CD14-positive monocyte (primary cell): ENCODE data around the gene IER5L. TPM values are rescaled to one million over a fixed set of nuclear protein-coding genes. Genes with fewer than 3 reads are reported as not detected.

Experiments
- DNase-seq, 3 donors: peaks; one replicate each; pipeline ENCODE4 v3.0.0-alpha.2; 2011 to 2022
- H2AFZ ChIP-seq: 2 replicates; pipeline ENCODE4 v1.6.0; 2012; ENCODE audit warnings: mild to moderate bottlenecking, low read depth, low read length, inconsistent platforms; ENCODE audit not compliant: insufficient read depth, poor library complexity, severe bottlenecking
- H3K27ac ChIP-seq, 2 donors: 1 replicate in 1 of 2; 2 replicates in 1 of 2; pipeline ENCODE4 v1.5.1; 2012 to 2013; ENCODE audit warnings: low read length in 2 of 2, control low read depth in 1 of 2, inconsistent platforms in 1 of 2, low read depth in 1 of 2, mild to moderate bottlenecking in 1 of 2
- H3K27me3 ChIP-seq, 2 donors: one replicate each; pipeline versions ENCODE4 v1.6.0 to v1.6.1; 2011 to 2013; ENCODE audit warnings: low read length in 2 of 2; ENCODE audit not compliant: control insufficient read depth in 2 of 2, insufficient read depth in 2 of 2
- H3K36me3 ChIP-seq, 2 donors: replicated peaks in 1 of 2; 1 replicate in 1 of 2; 2 replicates in 1 of 2; pipeline versions ENCODE4 v1.5.1 to v1.6.1; 2012 to 2013; ENCODE audit warnings: low read length in 2 of 2, control low read depth in 1 of 2, inconsistent platforms in 1 of 2, mild to moderate bottlenecking in 1 of 2; ENCODE audit not compliant: insufficient read depth in 2 of 2, control insufficient read depth in 1 of 2
- H3K4me1 ChIP-seq, 2 donors: 1 replicate in 1 of 2; 2 replicates in 1 of 2; pipeline versions ENCODE4 v1.5.1 to v1.6.1; 2012 to 2013; ENCODE audit warnings: low read length in 2 of 2, control low read depth in 1 of 2, inconsistent platforms in 1 of 2, mild to moderate bottlenecking in 1 of 2, moderate library complexity in 1 of 2; ENCODE audit not compliant: insufficient read depth in 2 of 2, control insufficient read depth in 1 of 2
- H3K4me2 ChIP-seq: replicated peaks from 2 replicates; pipeline ENCODE3; 2012; ENCODE audit warnings: low read length, moderate library complexity, mild to moderate bottlenecking; ENCODE audit not compliant: poor library complexity, severe bottlenecking; ENCODE audit errors: extremely low read depth
- H3K4me3 ChIP-seq, 3 experiments: fragments of 200-600 bp in 1 of 3; sonication (generic) in 1 of 3; replicated peaks in 1 of 3; 1 replicate in 2 of 3; 2 replicates in 1 of 3; pipeline ENCODE4 v1.5.1; 2011 to 2013; ENCODE audit warnings: low read length in 3 of 3, mild to moderate bottlenecking in 3 of 3, control low read depth in 2 of 3, low read depth in 2 of 3, inconsistent platforms in 1 of 3, moderate library complexity in 1 of 3
- H3K79me2 ChIP-seq: 2 replicates; pipeline ENCODE4 v1.6.0; 2012; ENCODE audit warnings: mild to moderate bottlenecking, control low read depth, inconsistent platforms, low read length, moderate library complexity; ENCODE audit not compliant: insufficient read depth
- H3K9ac ChIP-seq: 2 replicates; pipeline ENCODE4 v1.6.0; 2017; ENCODE audit warnings: low read length, mild to moderate bottlenecking; ENCODE audit not compliant: insufficient read depth, poor library complexity, severe bottlenecking
- H3K9me3 ChIP-seq, 2 donors: replicated peaks in 1 of 2; 1 replicate in 1 of 2; 2 replicates in 1 of 2; pipeline versions ENCODE4 v1.5.1 to v1.6.1; 2012 to 2013; ENCODE audit warnings: low read length in 2 of 2, control low read depth in 1 of 2; ENCODE audit not compliant: control insufficient read depth in 1 of 2, insufficient read depth in 1 of 2
- H4K20me1 ChIP-seq: 2 replicates; pipeline ENCODE4 v1.6.0; 2012; ENCODE audit warnings: mild to moderate bottlenecking, low read length, control low read depth, moderate library complexity; ENCODE audit not compliant: insufficient read depth
- H3K27ac Mint-ChIP-seq, 7 donors: one replicate each; pipeline ENCODE4 v1.8.0; 2020; ENCODE audit warnings: mild to moderate bottlenecking in 7 of 7, mixed read lengths in 7 of 7, moderate library complexity in 6 of 7, inconsistent platforms in 2 of 7
- H3K27me3 Mint-ChIP-seq, 3 donors: one replicate each; pipeline ENCODE4 v1.8.0; 2021 to 2022; ENCODE audit warnings: low read depth in 3 of 3, mild to moderate bottlenecking in 3 of 3, mixed read lengths in 3 of 3, moderate library complexity in 3 of 3, inconsistent platforms in 1 of 3
- H3K36me3 Mint-ChIP-seq, 2 donors: one replicate each; pipeline ENCODE4 v1.8.0; 2020; ENCODE audit warnings: mixed read lengths in 2 of 2, inconsistent platforms in 1 of 2, mild to moderate bottlenecking in 1 of 2
- H3K4me1 Mint-ChIP-seq: one replicate; pipeline ENCODE4 v1.8.0; 2020; ENCODE audit warnings: mild to moderate bottlenecking, mixed read lengths
- H3K4me3 Mint-ChIP-seq, 2 donors: one replicate each; pipeline ENCODE4 v1.8.0; 2020; ENCODE audit warnings: mild to moderate bottlenecking in 2 of 2, mixed read lengths in 2 of 2, moderate library complexity in 1 of 2
- H3K9me3 Mint-ChIP-seq, 7 donors: one replicate each; pipeline ENCODE4 v1.8.0; 2020 to 2022; ENCODE audit warnings: mixed read lengths in 7 of 7, mild to moderate bottlenecking in 6 of 7, moderate library complexity in 6 of 7, inconsistent platforms in 2 of 7
- WGBS: methylation state at CpG from one replicate; pipeline ENCODE4 v1.1.5; 2013; ENCODE audit warnings: missing lambda C conversion rate; ENCODE audit not compliant: insufficient coverage; 5-methylcytosine and 5-hydroxymethylcytosine counted together
- intact Hi-C, 2 donors: fragments of 100-400 bp; cut with micrococcal nuclease; formaldehyde crosslinking; loops; one replicate each; pipeline versions ENCODE4 v1.15.0 to v1.15.1; 2023
- polyA plus RNA-seq, 3 donors: library from polyadenylated mRNA; depleted of rRNA in 1 of 3; unstranded in 2 of 3; stranded (reverse) in 1 of 3; fragments of 300-500 nt in 2 of 3; fragments of >200 nt in 1 of 3; fragmentation: Illumina TruSeq in 2 of 3; gene quantifications; 1 replicate in 2 of 3; 2 replicates in 1 of 3; pipeline ENCODE4 v1.2.3, GENCODE V29; 2012 to 2021
- TF ChIP-seq, protein P1 (sequence below): fragments of 200-600 bp; IDR thresholded peaks from one replicate; pipeline ENCODE4 v1.8.0; 2022; ENCODE audit warnings: antibody characterized with exemption, mild to moderate bottlenecking

IER5L gene
- polyA plus RNA-seq, 3 donors: 0.36 to 15.5 (median 0.79) TPM

DNA sequence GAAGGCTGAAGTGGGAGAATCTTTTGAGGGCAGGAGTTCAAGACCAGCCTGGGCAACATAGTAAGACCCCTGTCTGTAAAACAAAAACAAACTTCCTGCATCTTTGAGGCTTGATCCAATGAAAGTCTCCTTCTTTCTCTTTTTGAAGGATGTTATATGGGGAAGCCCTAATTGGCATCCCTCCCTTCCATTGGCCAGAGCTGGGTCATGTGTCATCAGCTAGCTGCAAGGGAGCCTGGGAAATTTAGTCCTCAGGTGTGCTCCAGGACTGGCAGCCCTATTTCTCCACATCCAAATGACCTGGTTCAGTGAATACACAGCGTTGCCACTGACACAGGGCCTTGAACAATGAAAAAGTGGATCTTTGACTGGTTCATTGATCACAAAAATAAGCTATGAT is 9.0 kb upstream of the IER5L start:
- Histone ChIP-seq H3K79me2 (no peaks in the 10 kb centered on the region), H3K9ac (no peak overlapping the region), H3K4me2 (no peak overlapping the region), H3K27me3 (no peaks in the 10 kb centered on the region), H3K27ac (no peak overlapping the region), H3K9me3 (peaks cover 0 to 5% of the 10 kb centered on the region in 2 donors), H4K20me1 (no peaks in the 10 kb centered on the region), H3K4me1 (no peaks in the 10 kb centered on the region), H3K4me3 (no peak overlapping the region), H2AFZ (no peak overlapping the region), H3K36me3 (no peaks in the 10 kb centered on the region)
- Mint-ChIP-seq H3K9me3 (peaks cover 3 to 17% (median 6%) of the 10 kb centered on the region in 7 donors), H3K4me3 (no peak overlapping the region), H3K27me3 (peaks cover 2 to 9% (median 5%) of the 10 kb centered on the region in 3 donors), H3K27ac (no peak overlapping the region), H3K4me1 (no peaks in the 10 kb centered on the region), H3K36me3 (no peaks in the 10 kb centered on the region)
- WGBS: no CpG with 5 or more reads among the region's 1 CpG
- no peak for DNase-seq
- TF ChIP-seq, protein P1, sequence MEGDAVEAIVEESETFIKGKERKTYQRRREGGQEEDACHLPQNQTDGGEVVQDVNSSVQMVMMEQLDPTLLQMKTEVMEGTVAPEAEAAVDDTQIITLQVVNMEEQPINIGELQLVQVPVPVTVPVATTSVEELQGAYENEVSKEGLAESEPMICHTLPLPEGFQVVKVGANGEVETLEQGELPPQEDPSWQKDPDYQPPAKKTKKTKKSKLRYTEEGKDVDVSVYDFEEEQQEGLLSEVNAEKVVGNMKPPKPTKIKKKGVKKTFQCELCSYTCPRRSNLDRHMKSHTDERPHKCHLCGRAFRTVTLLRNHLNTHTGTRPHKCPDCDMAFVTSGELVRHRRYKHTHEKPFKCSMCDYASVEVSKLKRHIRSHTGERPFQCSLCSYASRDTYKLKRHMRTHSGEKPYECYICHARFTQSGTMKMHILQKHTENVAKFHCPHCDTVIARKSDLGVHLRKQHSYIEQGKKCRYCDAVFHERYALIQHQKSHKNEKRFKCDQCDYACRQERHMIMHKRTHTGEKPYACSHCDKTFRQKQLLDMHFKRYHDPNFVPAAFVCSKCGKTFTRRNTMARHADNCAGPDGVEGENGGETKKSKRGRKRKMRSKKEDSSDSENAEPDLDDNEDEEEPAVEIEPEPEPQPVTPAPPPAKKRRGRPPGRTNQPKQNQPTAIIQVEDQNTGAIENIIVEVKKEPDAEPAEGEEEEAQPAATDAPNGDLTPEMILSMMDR: no peak
- intact Hi-C loops: no loop called here

GRCh38 chr9:129185991-129186390 is 7.9 kb upstream of the IER5L start:
- H3K4me3 ChIP-seq: no peak overlapping the region
- DNase-seq: no peak
- no peaks in the 10 kb centered on the region for H4K20me1 ChIP-seq
- WGBS: 91% methylated on average over 7 of the region's 10 CpGs
- Mint-ChIP-seq H3K4me3 (no peak overlapping the region), H3K4me1 (no peaks in the 10 kb centered on the region), H3K9me3 (peaks cover 0 to 9% (median 3%) of the 10 kb centered on the region in 7 donors), H3K27ac (no peak overlapping the region), H3K36me3 (no peaks in the 10 kb centered on the region), H3K27me3 (peaks cover 2 to 7% (median 5%) of the 10 kb centered on the region in 3 donors)
- no peak overlapping the region for H2AFZ ChIP-seq
- no peaks in the 10 kb centered on the region for H3K27me3 ChIP-seq
- no peaks in the 10 kb centered on the region for H3K4me1 ChIP-seq
- H3K9ac ChIP-seq: no peak overlapping the region
- H3K36me3 ChIP-seq: no peaks in the 10 kb centered on the region
- intact Hi-C loops: no loop called here
- no peak overlapping the region for H3K4me2 ChIP-seq
- H3K27ac ChIP-seq: no peak overlapping the region
- peaks cover 0 to 5% of the 10 kb centered on the region in 2 donors for H3K9me3 ChIP-seq
- no peaks in the 10 kb centered on the region for H3K79me2 ChIP-seq
- TF ChIP-seq, protein P1: no peak
